GM13977 (cell line): Measurements from ENCODE around the gene NECTIN4.

ENCODE experiments used
- DNase-seq: peaks from one replicate; pipeline ENCODE4 v3.0.0; 2012; ENCODE audit warnings: low spot score
- CTCF ChIP-seq: IDR thresholded peaks from 2 replicates; pipeline ENCODE4 v1.5.1; 2012; ENCODE audit warnings: mild to moderate bottlenecking, control low read depth; ENCODE audit not compliant: insufficient read depth; ENCODE audit errors: extremely low read depth, missing control alignments
- in situ Hi-C: fragments of 300-500 bp; cut with MboI; formaldehyde crosslinking; loops from one replicate; pipeline ENCODE4 v1.12.0; 2022; ENCODE audit warnings: low sequenced_read_pairs, low pct_unique_long_range_greater_than_20kb, mixed read lengths, inconsistent platforms; ENCODE audit not compliant: unreplicated experiment

NECTIN4 gene

GRCh38 chr1:161091093-161091492 is 1.7 kb upstream of the NECTIN4 start:
- no peak for DNase-seq
- in situ Hi-C loops: no loop called here
- TF ChIP-seq CTCF: no peak

- in situ Hi-C loops: no loop called here
- DNase-seq: no peak
- no peak for TF ChIP-seq CTCF
These were observed 1.3 kb upstream of the NECTIN4 start for GRCh38 chr1:161090617-161091016.

- no peak for DNase-seq
- in situ Hi-C loops: no loop called here
- TF ChIP-seq CTCF: no peak
These were observed 580 bp upstream of the NECTIN4 start for GRCh38 chr1:161089938-161090337.

GRCh38 chr1:161088587-161089110 is 709 bp downstream of the NECTIN4 start:
- in situ Hi-C loops: no loop called here
- no peak for TF ChIP-seq CTCF
- no peak for DNase-seq

- in situ Hi-C loops: no loop called here
- DNase-seq: no peak
- TF ChIP-seq CTCF: no peak
These were observed 2.9 kb downstream of the NECTIN4 start for GRCh38 chr1:161086457-161086856.

- TF ChIP-seq CTCF: no peak
- in situ Hi-C loops: no loop called here
- DNase-seq: no peak
These were observed 4.2 kb downstream of the NECTIN4 start for GRCh38 chr1:161085165-161085564.

GRCh38 chr1:161084597-161084988 is 4.8 kb downstream of the NECTIN4 start:
- in situ Hi-C loops: no loop called here
- no peak for DNase-seq
- TF ChIP-seq CTCF: no peak
